Smooth muscle cell (in vitro differentiated cells): ENCODE results near the gene CRACDL. TPM values are rescaled to one million over a fixed set of nuclear protein-coding genes. Genes with fewer than 3 reads are reported as not detected.

ENCODE experiments used
- DNase-seq: peaks from one replicate; lab custom pipeline; 2025; ENCODE audit not compliant: unreplicated experiment; lab: John Stamatoyannopoulos, UW
- H2AFZ ChIP-seq: fragments of 200-600 bp; sonication (generic); 2 replicates; pipeline ENCODE4 v1.6.0; 2016; ENCODE audit warnings: antibody characterized with exemption, low read depth, mild to moderate bottlenecking
- H3F3A ChIP-seq: fragments of 200-600 bp; sonication (generic); 2 replicates; pipeline ENCODE4 v1.6.0; 2017; ENCODE audit warnings: antibody characterized with exemption, low read depth
- H3K27ac ChIP-seq: fragments of 200-600 bp; sonication (generic); 2 replicates; pipeline ENCODE4 v1.5.1; 2016; ENCODE audit warnings: low read depth, mild to moderate bottlenecking
- H3K27me3 ChIP-seq: fragments of 200-600 bp; sonication (generic); 2 replicates; pipeline ENCODE4 v1.6.1; 2016; ENCODE audit warnings: low read depth, mild to moderate bottlenecking
- H3K36me3 ChIP-seq: fragments of 200-600 bp; sonication (generic); 2 replicates; pipeline ENCODE4 v1.5.1; 2016; ENCODE audit warnings: low read depth
- H3K4me1 ChIP-seq: fragments of 200-600 bp; sonication (generic); 2 replicates; pipeline ENCODE4 v1.5.1; 2016; ENCODE audit warnings: low read depth
- H3K4me2 ChIP-seq: fragments of 200-600 bp; sonication (generic); 2 replicates; pipeline ENCODE4 v1.6.0; 2016; ENCODE audit warnings: mild to moderate bottlenecking
- H3K4me3 ChIP-seq: fragments of 200-600 bp; sonication (generic); 2 replicates; pipeline ENCODE4 v1.5.1; 2016; ENCODE audit warnings: mild to moderate bottlenecking
- H3K79me2 ChIP-seq: fragments of 200-600 bp; sonication (generic); 2 replicates; pipeline ENCODE4 v1.6.0; 2016; ENCODE audit warnings: low read depth, mild to moderate bottlenecking
- H3K9ac ChIP-seq: fragments of 200-600 bp; sonication (generic); 2 replicates; pipeline ENCODE4 v1.6.0; 2016; ENCODE audit warnings: low read depth
- H3K9me3 ChIP-seq: fragments of 200-600 bp; sonication (generic); replicated peaks from 2 replicates; pipeline ENCODE4 v1.5.1; 2016; ENCODE audit warnings: low read depth
- H4K20me1 ChIP-seq: fragments of 200-600 bp; sonication (generic); 2 replicates; pipeline ENCODE4 v1.6.0; 2016; ENCODE audit warnings: low read depth
- CTCF ChIP-seq: fragments of 200-600 bp; sonication (generic); IDR thresholded peaks from 2 replicates; pipeline ENCODE4 v1.5.1; 2017; ENCODE audit warnings: borderline replicate concordance, mild to moderate bottlenecking, antibody characterized with exemption; ENCODE audit not compliant: insufficient read depth, poor library complexity, severe bottlenecking
- WGBS: methylation state at CpG from one replicate; pipeline ENCODE4 v1.1.7; 2016; ENCODE audit warnings: low lambda C conversion rate; 5-methylcytosine and 5-hydroxymethylcytosine counted together
- polyA plus RNA-seq: library from polyadenylated mRNA; unstranded; fragments of >200 nt; fragmentation: Nextera tagmentation; extraction: Ambion mirVana; gene quantifications from 2 replicates; pipeline ENCODE4 v1.2.1, GENCODE V29; 2016
- total RNA-seq: library from RNA; depleted of rRNA; stranded (reverse); fragments of >200 nt; gene quantifications from 2 replicates; pipeline ENCODE4 v1.2.3, GENCODE V29; 2014

Gene CRACDL
- total and polyA plus RNA-seq, 2 experiments from 2014 or later, result 0.72 to 2.2 TPM

GRCh38 chr2:98801286-98801685, 134.7 kb downstream of the CRACDL start:
- Histone ChIP-seq H3K4me3 (no peak overlapping the region), H3K4me2 (no peak overlapping the region), H4K20me1 (no peaks in the 10 kb centered on the region), H3F3A (no peaks in the 10 kb centered on the region), H3K27me3 (no peaks in the 10 kb centered on the region), H3K79me2 (no peaks in the 10 kb centered on the region), H3K9ac (no peak overlapping the region), H3K36me3 (no peaks in the 10 kb centered on the region), H3K4me1 (no peaks in the 10 kb centered on the region), H2AFZ (no peak overlapping the region), H3K9me3 (no peaks in the 10 kb centered on the region), H3K27ac (no peak overlapping the region)
- TF ChIP-seq CTCF, result no peak
- no peak for DNase-seq
- WGBS, result 82% methylated on average over 1 of the region's 1 CpG

DNA sequence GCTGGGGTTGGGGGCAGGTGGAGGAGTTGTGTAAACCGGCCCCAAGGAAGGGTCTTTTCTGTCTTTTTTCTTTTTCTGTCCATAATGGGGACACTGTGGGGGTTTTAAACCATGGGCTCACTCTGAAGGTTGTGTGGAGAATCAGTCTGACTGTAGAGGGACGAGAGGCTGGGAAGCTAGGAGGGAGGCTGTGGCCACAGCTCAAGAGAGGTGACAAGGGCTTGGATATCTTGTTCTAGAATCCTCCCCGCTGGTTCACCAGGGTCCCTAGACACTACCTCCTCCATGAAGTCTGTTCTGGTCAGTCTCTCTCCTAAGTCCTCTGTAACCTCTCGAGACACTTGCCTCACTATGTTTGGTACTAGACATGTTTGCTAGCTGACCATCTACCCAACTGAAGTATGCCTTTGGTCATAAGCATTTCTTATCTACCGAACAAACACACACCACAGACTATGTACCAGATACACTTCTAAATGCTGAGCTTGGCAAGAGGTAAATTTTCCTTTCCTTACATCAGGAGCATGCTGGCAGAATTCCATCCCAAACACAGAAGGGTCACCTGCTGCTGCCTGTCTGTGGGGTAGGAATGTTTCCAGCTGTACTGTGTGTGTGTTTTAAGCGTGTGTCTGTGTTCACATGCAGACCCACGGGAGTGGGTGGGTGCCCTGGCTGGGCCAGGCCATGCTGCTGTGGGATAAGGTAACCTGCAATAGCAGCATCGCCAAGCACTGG, 135.5 kb downstream of the CRACDL start:
- Histone ChIP-seq H3K27me3 (no peaks in the 10 kb centered on the region), H4K20me1 (no peaks in the 10 kb centered on the region), H3K4me1 (no peaks in the 10 kb centered on the region), H3K27ac (no peak overlapping the region), H3K36me3 (no peaks in the 10 kb centered on the region), H3K4me2 (no peak overlapping the region), H3K79me2 (no peaks in the 10 kb centered on the region), H3K4me3 (no peak overlapping the region), H3K9me3 (no peaks in the 10 kb centered on the region), H2AFZ (no peak overlapping the region), H3K9ac (no peak overlapping the region), H3F3A (no peaks in the 10 kb centered on the region)
- 88% methylated on average over 8 of the region's 8 CpGs for WGBS
- no peak for TF ChIP-seq CTCF
- DNase-seq, result no peak

GRCh38 chr2:98799375-98800329, 136.4 kb downstream of the CRACDL start:
- H3K27ac ChIP-seq, result no peak overlapping the region
- H3K79me2 ChIP-seq, result no peaks in the 10 kb centered on the region
- H3K4me1 ChIP-seq, result no peaks in the 10 kb centered on the region
- no peaks in the 10 kb centered on the region for H3K9me3 ChIP-seq
- H3F3A ChIP-seq, result no peaks in the 10 kb centered on the region
- WGBS, result 87% methylated on average over 10 of the region's 10 CpGs
- no peak overlapping the region for H3K4me2 ChIP-seq
- H3K4me3 ChIP-seq, result no peak overlapping the region
- no peak for TF ChIP-seq CTCF
- DNase-seq, result no peak
- no peaks in the 10 kb centered on the region for H3K36me3 ChIP-seq
- no peak overlapping the region for H2AFZ ChIP-seq
- H3K9ac ChIP-seq, result no peak overlapping the region
- H4K20me1 ChIP-seq, result no peaks in the 10 kb centered on the region
- no peaks in the 10 kb centered on the region for H3K27me3 ChIP-seq
